NCI-H774 (cell line): ENCODE measurements around the gene CCDC197.

ENCODE experiments used
- DNase-seq: peaks from one replicate; lab custom pipeline; 2025; lab: John Stamatoyannopoulos, UW

Gene CCDC197

DNA sequence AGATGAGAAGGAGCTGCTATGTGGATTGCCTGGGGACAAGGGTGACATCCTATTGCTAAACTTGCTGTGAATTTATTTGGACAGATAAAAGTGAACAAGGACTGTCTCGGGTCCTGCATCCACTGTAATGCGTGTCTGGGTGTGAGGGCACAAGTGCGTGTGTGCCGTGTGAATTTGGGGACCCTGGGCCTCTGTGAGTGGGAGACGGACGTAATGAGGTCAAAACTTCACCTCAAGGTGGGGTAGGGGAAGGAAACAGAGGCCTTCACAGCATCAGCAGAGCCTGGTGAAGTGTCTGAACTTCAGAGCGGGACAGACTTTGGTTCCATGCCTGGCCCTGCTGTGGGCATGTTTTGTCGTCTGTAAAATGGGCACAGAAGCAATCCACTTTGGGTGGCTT lies 35.5 kb upstream of the CCDC197 start:
- no peak for DNase-seq

DNA sequence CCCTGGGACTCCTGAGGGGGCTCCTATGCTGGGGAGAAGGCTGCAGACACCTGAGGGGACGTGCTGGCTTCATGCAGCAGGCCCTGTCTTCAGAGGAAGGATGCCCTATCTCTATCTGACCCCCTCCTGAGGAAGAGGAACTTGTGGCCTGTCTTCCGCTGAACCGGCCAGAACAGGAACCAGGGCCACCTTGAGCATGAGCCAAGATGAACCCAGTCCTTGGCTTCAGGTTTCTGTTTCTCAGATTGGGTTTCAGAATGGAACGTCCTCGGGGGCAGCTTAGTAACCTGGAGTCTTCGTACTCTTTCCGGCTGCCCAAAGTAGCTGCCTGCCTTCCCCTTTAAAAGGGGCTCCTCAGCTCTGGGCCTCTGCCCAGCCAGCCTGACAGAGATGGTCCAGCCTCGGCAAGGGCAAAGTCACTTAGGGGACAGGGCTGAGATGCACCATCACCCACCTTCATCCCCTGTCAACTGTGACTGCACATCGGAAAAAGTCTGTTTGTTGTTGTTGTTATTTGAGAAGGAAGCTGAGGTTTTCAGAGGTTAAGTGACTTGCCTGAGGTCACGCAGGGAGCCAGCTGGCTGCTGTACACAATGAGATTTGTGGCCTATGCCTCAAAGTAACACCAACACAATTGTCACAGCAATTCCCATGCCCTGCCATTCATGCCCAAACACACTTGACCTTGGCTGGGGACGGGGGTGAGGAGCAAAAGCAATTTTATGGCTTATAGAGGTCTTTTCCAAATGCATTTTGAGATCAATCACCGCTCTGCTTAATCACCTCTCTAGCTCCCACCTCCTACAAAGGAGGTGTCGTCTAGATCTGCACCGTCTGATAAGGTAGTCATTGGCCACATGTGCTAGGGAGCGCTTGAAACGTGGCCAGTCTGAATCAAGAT lies 34.1 kb upstream of the CCDC197 start:
- no peak for DNase-seq

DNA sequence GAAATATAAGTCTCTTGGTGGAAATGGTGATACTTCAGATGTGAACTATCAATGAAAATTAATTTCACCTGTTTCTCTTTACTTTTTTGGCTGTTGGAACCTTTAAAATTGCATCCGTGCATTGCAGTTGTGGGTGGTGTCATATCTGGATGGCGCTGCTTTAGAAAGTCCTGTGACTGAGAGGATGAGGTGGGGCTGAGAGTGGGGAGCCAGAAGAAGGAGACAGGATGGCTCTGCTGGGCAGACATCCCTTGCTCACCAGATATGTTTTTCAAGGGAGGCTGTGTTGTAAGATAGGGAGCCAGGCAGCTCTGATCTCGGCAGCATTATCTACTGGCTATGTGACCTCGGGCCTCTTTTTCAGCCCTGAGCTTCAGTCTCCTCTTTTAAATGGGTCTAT lies 33.4 kb upstream of the CCDC197 start:
- DNase-seq: no peak

DNA sequence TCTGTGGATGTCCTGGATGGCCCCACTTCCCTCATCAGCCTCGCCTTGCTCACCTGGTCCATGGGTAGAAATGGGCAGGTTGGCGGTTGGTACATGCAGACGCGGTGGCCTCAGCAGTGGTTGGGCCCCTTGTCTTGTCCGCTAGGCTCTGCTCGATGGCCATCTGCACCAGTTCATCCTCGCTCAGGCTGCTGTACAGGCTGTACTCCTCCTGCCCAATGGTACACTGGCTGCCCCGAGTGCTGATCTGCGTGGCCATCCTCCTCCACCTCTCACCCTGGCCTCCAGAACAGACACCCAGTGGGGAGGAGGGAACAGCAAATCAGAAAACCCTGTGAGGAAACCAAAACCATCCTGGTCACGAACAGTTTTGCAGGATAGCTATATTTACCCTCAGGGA lies 32.8 kb upstream of the CCDC197 start:
- DNase-seq: no peak

DNA sequence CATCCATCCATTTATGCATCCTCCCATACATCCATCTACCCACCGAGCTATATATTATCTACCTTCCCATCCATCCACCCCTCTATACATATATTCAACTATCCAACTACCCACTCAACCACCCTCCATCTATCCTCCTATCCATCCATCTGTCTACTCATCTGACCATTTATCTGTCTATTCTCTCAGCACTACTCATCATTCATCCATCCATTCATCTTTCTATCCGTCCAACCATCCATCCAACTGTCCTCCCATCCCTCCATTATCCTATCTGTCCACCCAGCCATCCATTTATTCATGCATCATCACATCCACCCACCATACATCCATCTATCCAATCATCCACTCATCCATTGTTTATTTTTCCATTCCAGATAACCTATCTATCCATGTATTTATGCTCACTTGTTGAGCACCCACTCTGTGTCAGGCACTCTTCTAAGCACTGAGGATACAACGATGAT lies 32.2 kb upstream of the CCDC197 start:
- no peak for DNase-seq

DNA sequence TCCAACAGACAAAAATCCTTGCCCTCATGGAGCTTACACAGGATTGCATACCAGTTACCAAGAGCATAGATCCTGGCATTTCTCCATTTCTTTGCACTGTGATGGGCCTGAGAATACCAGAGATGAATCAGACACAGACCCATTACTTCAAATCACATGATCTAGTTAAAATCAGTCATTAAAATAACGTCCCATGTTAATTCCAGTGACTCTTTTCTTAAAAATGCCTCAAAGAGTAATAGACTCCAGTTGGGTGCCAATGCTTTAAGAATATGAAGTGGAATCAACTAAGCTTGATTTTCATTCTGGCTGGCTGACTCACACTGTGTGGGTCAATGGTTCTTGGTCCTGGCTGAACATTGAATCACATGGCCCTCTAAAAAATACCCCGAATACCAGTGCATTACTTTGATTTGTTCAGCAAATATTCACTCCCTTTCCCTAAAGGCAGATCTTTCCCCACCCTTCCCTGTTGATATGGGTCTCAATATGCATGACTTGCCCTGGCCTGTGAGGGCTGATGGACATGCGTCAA lies 31.7 kb upstream of the CCDC197 start:
- no peak for DNase-seq

DNA sequence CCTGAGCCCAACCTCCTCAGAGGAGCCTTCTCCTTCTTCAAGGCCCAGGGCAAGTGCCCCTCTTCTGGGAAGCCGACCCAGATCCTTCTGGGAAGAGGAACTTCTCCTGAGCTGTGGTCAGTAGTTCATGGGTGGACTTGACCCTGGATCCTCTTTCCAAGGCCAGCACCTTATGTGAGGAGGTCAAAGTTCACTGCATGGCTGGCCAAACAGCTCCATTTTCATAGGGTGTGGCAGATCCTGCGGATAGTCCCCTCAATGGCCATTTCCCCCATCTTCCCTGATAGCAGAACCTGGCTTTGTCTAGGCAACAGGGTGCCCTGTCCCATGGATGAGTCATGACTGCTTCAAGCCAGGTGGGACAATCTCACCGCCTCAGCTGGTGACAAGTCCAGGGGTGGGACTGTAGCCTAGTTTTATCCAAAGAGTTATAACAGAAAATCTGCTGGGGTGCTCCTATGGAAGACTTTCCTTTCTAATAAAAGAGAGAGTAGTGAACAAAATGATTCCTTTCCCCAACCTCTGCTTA lies 31.1 kb upstream of the CCDC197 start:
- no peak for DNase-seq

DNA sequence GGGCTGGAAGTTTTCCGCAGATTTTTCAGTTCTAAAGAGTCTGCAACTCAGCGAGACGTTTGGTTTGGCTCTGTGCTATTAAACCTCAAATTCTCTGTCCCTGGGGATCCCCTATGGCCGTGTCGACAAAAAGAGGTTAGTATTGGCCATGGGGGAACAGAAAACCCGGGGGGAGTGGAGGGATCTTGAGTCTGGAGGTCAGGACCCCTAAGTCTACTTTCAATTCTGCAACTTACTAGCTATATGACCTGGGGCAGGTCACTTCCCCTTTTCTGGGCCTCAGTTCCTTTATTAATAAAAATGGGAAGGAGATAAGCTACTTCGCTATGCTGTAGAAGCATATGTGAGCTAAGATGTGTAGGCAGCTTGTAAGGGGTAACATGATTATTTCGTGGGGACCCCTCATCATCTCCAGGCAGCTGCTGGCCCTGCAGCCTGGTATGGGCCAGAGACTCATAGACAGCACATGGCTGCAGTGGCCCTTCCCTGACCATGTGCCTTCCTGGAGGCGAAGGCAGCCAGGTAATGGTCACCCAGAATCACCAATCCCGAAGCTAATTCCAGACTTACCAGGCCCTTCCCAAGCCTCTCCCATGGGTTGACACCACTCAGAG lies 29.4 kb upstream of the CCDC197 start:
- no peak for DNase-seq

DNA sequence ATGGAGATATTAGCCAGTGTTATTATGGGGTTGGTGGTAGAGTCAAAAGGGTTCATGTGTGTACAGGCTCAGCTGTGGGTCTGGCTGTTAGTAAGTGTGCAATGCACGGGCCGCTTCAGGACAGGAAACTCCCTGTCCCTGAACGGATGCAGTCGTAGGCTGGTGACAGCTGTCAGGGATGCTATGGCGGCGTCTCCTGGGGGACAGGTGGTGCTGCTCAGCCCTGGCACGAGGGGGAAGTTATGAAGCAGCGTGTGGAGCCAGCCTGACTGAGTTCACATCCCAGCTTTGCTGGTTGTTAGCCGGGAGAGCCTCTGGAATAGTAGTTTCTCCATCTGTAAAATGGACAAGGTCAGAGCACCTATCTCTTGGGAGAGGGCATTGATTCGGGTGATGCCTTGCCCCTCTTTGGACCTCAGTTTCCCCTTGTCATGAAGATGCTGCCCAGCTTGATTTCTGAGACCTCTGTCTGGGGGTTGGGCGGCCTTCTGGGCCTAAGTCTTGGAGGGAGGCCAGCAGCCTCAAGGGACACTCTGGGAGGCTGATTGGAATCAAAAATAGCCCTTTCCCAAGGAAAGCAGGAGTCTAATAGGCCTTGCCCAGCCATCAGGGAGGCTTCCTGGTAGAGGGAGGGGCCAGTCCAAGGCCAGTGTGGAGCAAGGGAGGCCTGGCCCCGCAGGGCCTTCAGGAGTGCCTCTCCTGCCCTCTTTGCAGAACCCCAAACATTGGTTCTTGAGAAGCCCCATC lies 27.8 kb upstream of the CCDC197 start:
- no peak for DNase-seq

DNA sequence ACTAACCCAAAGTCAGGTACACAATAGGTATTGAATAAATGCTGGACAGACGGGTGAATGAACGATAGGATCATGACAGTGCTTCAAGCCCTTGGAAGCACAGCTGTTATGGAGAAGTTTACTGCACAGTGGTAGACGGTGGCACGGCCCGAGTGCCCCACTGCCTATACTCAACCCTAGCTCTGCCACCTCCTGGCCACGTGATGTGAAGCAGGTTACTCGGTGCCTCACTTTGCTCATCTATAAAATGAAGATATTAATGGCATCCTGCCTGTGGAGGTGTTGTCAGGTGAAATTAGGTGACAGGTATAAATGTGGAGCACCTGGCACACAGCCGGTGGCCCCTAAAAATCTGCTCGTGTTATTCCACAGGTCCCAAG lies 26.5 kb upstream of the CCDC197 start:
- peak; percentile 55 for DNase-seq

DNA sequence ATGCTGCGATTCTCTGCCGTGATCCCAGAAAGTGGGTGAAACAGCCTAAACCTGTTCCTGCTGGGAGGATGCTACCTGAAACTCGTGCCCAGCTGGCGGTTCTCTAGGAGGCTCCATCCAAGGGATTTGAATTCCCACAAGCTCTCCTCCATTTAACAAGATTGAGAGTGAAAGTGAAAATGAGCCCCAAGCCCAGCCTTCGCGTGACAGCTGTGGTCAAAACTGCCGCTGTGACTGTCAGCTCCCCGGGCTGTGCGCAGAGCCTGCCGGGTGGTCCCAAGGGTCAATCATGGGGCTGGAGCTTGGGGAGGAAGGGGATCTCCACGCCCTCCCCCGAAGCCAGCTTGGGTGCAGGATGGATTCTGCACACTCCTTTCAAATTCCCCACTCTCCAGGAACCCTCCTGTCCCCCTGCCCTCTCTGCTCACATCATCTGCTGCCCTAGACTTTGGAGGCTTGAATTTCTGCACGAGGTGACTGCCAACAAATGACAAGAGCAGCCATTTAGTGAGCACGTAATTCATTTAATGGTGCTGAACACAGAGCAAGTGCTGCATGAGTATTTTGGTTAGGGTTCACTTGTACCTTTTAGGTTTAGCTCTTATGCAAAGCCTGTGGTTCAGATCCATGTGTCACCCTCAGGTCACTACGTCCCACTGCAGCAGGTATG lies 26.0 kb upstream of the CCDC197 start:
- DNase-seq: no peak

DNA sequence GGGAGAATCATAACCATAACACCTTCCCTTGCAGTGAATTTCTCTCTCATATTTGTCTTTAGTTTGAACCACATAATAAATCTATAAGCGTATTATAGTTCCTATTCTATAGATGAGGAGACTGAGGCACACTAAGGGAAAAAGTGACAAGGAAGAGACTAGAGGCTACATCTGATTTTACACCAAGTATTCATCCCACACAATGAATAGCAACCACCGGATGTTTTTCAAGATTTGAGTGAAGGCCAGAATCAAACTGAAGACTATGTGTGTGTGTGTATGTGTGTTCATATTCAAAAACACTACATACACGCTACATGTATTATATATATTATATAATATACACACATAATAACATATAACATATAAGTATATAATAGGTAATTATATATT lies 25.5 kb upstream of the CCDC197 start:
- no peak for DNase-seq

DNA sequence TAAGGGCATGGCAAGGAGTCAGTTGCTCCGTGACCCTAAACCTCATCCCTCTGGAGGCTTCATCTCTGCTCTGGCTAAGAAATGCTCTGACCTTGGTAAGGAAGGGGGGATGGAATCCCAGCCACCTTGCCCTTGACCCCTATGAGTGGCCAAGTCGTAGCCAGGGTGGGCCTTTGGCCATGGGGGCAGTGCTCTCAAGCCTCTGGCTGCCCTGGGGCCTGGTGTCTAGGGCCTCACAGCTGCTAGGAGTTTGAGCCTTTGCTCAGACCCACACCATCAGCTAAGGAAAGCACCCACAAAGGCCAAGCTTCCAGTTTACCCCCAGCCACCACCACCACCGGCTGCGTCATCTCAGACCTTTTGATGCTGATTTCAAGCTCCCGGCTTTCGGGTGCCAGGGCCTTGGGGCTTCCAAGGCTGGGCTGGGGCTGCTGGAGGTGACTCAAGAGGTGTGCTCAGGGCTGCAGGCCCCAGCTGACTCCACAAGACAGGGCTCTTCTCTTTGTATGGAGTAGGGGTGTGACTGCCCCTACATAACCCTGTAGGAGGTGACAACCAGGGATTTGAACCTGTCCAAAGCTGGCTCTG lies 24.4 kb upstream of the CCDC197 start:
- DNase-seq: no peak

DNA sequence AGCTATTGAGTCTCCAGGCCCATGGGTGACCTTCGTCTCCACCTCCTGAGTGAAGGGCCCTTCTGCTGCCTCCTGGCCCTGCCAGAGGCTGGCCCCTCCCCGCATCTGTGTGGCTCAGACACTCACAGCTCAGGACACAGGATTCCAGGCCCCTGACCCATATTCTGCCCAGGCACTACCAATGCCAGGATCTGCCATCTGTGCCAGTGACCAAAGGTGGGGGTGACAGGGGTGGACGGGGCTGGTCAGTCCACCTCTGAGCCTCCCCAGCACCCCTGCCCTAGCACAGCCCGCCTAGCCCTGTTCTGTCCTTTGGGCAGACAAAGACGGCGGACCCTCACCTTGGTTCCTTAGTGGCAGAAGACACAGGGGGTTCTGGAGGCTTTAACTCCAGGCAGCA lies 23.5 kb upstream of the CCDC197 start:
- DNase-seq: no peak

DNA sequence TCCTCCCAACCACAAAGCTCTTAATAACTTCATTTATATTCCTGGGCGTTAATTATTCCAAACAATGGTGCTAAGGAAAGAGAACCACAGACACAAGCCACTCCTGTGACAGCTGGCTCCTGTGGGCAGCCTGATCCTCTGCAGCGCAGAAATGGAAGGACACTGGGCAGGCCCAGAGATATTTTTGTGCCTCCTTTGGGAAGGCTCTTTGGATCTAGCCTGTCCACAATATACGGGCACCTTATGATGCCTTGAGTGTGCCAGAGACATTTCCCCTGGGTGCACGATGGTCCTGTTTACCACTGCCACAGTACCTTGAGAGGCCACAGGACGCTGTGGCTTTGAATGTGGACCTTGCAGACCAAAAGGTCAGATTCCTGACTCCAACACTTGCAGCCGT lies 22.8 kb upstream of the CCDC197 start:
- DNase-seq: no peak

DNA sequence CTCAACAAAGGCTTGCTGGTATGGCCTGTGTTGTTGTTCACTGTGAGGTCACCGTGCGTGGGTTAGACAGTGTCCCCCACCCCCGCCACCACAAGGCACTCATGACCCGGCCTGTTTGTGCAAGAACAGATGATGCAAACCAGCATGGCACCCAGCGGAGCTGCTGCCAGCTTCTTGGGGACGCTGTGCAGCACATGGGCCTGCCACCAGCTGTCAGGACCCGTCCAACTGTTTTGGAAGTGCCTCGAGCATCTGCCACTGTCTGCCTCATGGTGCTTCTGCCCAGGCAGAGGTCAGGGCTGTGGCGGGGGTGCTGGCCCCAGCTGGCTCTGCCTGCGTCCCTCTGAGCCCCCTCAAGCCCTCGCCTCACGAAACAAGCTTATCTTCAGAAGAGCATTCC lies 22.3 kb upstream of the CCDC197 start:
- no peak for DNase-seq

DNA sequence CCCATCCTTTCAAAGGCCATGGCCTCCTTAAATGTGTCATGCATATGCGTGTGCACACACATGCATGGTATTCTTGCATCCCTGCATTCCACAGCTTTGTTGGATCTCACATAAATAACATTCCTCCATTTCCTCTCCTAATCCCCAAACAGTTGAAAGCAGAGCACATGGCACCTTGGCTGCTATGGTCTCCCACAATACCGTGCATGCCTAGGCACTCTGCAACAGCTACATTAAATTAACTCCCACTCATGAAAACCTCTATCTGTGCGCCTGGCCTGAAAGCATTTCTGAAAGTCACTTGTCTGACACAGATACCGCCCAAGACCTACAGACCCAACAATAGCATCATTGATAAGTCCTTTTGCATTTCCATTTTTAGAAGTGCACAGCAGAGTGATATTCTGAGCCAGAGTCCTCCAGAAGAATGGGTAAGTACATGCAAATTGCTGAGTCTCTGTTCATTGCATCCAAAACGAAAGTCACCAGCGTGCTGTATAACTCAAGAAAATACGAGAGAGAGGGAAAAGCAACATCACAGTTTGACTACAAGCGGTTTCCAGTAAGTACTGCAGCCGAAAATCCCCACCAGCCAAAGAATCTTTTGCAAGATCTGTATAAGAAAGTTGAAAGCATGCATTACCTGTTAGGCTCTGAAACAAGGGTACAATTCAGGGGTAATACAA lies 21.2 kb upstream of the CCDC197 start:
- DNase-seq: no peak

DNA sequence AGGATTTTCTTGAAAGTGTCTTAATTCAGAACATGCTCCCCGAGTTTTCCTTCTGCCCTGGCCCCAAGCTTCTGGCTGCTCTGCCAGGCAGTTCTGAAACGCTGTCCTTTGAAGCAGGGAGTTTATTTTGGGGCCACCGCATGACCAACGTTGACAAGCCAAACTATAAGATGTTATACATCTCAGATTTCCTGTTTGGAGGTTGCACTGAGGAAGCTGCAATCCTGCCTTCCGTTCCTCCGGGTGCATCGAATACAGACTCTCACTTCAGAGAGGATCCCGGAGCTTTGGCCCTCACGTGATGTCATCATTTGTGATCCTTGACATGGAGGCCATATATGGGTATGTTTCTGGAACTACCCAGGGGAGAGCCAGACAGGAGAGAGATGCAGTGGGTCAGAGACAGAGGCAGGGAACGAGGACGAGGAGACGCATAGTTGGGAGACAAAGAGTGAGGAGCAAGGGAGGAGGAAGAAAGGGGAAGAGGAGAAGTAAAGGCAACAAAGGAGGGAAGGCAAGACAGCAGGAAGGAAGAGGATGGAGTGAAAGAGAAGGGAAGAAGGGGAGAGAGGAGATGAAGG lies 20.5 kb upstream of the CCDC197 start, which contains the start of gene ASB2:
Gene ASB2 (minus strand): TSS at position 94 of the 581 bp plus-strand sequence. CDS start 12,031 bp downstream, outside the sequence.
- no peak for DNase-seq

DNA sequence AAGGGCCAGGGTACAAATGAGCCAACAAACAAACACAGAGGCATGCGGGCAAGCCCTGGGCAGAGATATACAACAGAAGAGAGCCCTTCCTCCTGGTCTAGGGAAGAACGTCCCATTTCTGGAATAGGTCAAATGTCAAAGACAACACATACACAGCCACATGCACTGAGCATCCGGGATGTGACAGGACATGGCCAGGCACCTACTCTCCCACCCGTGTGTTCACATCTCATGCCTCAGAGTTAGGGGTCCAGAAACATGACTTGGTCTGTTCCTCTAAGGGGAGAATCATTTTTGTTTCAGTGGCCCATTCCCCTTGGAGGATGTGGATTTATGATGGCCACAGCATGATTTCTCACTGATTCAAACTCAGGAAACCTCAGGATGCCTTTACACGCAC lies 19.9 kb upstream of the CCDC197 start:
- no peak for DNase-seq
